HepG2 (cell line): Measurements from ENCODE around the gene KCNIP3. TPM values are rescaled to one million over a fixed set of nuclear protein-coding genes. Genes with fewer than 3 reads are reported as not detected.

ENCODE experiments used
- CHD2 ChIP-seq: IDR thresholded peaks from 2 replicates; pipeline ENCODE4 v1.6.1; 2011; ENCODE audit warnings: low read depth, low read length, improper control_type of control experiment
- HMG20A ChIP-seq: IDR thresholded peaks from 2 replicates; pipeline ENCODE4 v1.6.1; 2016; ENCODE audit warnings: borderline replicate concordance
- MED1 ChIP-seq: sonication (generic); formaldehyde crosslinking; IDR thresholded peaks from 2 replicates; pipeline ENCODE4 v1.4.0; 2020; ENCODE audit warnings: missing genetic modification reagents
- NCOA1 ChIP-seq: sonication (generic); formaldehyde crosslinking; IDR thresholded peaks from 2 replicates; pipeline ENCODE4 v1.9.0; 2021; ENCODE audit warnings: missing genetic modification reagents
- SIX1 ChIP-seq: sonication (generic); formaldehyde crosslinking; IDR thresholded peaks from 2 replicates; pipeline ENCODE4 v1.4.0; 2020; ENCODE audit warnings: missing genetic modification reagents, borderline replicate concordance
- THAP9 ChIP-seq: sonication (generic); formaldehyde crosslinking; IDR thresholded peaks from 2 replicates; pipeline ENCODE4; 2020; ENCODE audit warnings: missing genetic modification reagents, mild to moderate bottlenecking, borderline replicate concordance
- ZNF337 ChIP-seq: sonication (generic); formaldehyde crosslinking; IDR thresholded peaks from 2 replicates; pipeline ENCODE4 v1.5.1; 2020; ENCODE audit warnings: missing genetic modification reagents, low read depth, mild to moderate bottlenecking, borderline replicate concordance
- ZNF484 ChIP-seq: sonication (generic); formaldehyde crosslinking; IDR thresholded peaks from 2 replicates; pipeline ENCODE4 v1.5.1; 2020; ENCODE audit warnings: mild to moderate bottlenecking, low read depth, missing genetic modification reagents, borderline replicate concordance
- ZNF556 ChIP-seq: sonication (generic); formaldehyde crosslinking; IDR thresholded peaks from 2 replicates; pipeline ENCODE4 v1.4.0; 2020; ENCODE audit warnings: mild to moderate bottlenecking, missing genetic modification reagents, borderline replicate concordance
- ZNF607 ChIP-seq: sonication (generic); formaldehyde crosslinking; IDR thresholded peaks from 2 replicates; pipeline ENCODE4 v1.5.1; 2020; ENCODE audit warnings: missing genetic modification reagents, mild to moderate bottlenecking, borderline replicate concordance
- ZNF691 ChIP-seq: sonication (generic); formaldehyde crosslinking; IDR thresholded peaks from 2 replicates; pipeline ENCODE4 v1.4.0; 2020; ENCODE audit warnings: missing genetic modification reagents, low read depth, mild to moderate bottlenecking, borderline replicate concordance
- polyA plus RNA-seq, 8 experiments: library from polyadenylated mRNA; depleted of rRNA in 3 of 8; stranded (reverse) in 7 of 8; unstranded in 1 of 8; fragments of >200 nt; fragmentation: Illumina TruSeq in 4 of 8; extraction: Trizol in 4 of 8; gene quantifications; 2 replicates each; pipeline versions ENCODE4 v1.2.1 to v1.2.3, GENCODE V29; 2011 to 2016; ENCODE audit warnings: low read depth in 4 of 8, missing spikeins in 1 of 8, mixed read lengths in 1 of 8; ENCODE audit not compliant: insufficient read depth in 1 of 8
- total RNA-seq, 5 experiments: library from RNA; depleted of rRNA; stranded (reverse); fragments of >200 nt; fragmentation: Illumina TruSeq; extraction: Trizol; gene quantifications; 2 replicates each; pipeline ENCODE4 v1.2.3, GENCODE V29; 2016; ENCODE audit warnings: low read depth in 1 of 5

KCNIP3 gene
- total and polyA plus RNA-seq, 2 of the 13 experiments (the other 11 are each of a cell fraction or from before 2014, with no cell fraction given) = not detected

GRCh38 chr2:95271381-95271971 is 25.7 kb upstream of the KCNIP3 start (continued):
- TF ChIP-seq ZNF556 (CRISPR knock-in tag) = no peak
- no peak for TF ChIP-seq SIX1
- no peak for TF ChIP-seq THAP9 (CRISPR knock-in tag)
- TF ChIP-seq ZNF607 (CRISPR knock-in tag) = no peak
- no peak for TF ChIP-seq ZNF337
- no peak for TF ChIP-seq ZNF484 (CRISPR knock-in tag)
- no peak for TF ChIP-seq HMG20A (CRISPR knock-in tag)
- TF ChIP-seq ZNF691 (CRISPR knock-in tag) = no peak
- TF ChIP-seq MED1 = no peak
- TF ChIP-seq CHD2 = no peak
- no peak for TF ChIP-seq NCOA1 (CRISPR knock-in tag)
